GM12891 (cell line): ENCODE measurements around the gene BOC.

Source experiments
- POLR2A ChIP-seq: IDR thresholded peaks from 2 replicates; pipeline ENCODE4 v1.6.1; 2011; ENCODE audit warnings: low read depth, low read length, control low read depth
- POLR2AphosphoS5 ChIP-seq: IDR thresholded peaks from 2 replicates; pipeline ENCODE4 v1.6.1; 2011; ENCODE audit warnings: low read depth, low read length, control low read depth

GRCh38 chr3:113167825-113168801 is 43.2 kb upstream of the BOC start:
- TF ChIP-seq POLR2AphosphoS5 (no peak), POLR2A (no peak)
